GM12878 (cell line): ENCODE data around the gene STK38.

Source experiments
- EED ChIP-seq: sonication (generic); IDR thresholded peaks from 2 replicates; pipeline ENCODE4 v1.6.1; 2016; ENCODE audit warnings: antibody characterized with exemption, low read depth
- ESRRA ChIP-seq: IDR thresholded peaks from 2 replicates; pipeline ENCODE4 v1.6.1; 2012; ENCODE audit warnings: mild to moderate bottlenecking, low read length, improper control_type of control experiment
- EZH2 ChIP-seq: IDR thresholded peaks from 2 replicates; pipeline ENCODE4 v1.6.1; 2012; ENCODE audit warnings: low read depth, mild to moderate bottlenecking, control low read depth, inconsistent platforms, low read length, borderline replicate concordance; ENCODE audit not compliant: control insufficient read depth
- RFX5 ChIP-seq: IDR thresholded peaks from 2 replicates; pipeline ENCODE4 v1.6.1; 2011; ENCODE audit warnings: low read depth, low read length, improper control_type of control experiment
- TBL1XR1 ChIP-seq: IDR thresholded peaks from 2 replicates; pipeline ENCODE4 v1.6.1; 2012; ENCODE audit warnings: low read depth, low read length, improper control_type of control experiment
- ZSCAN29 ChIP-seq: fragments of 450-650 bp; IDR thresholded peaks from 2 replicates; pipeline ENCODE4 v1.6.1; 2017; ENCODE audit warnings: mild to moderate bottlenecking, moderate library complexity

DNA sequence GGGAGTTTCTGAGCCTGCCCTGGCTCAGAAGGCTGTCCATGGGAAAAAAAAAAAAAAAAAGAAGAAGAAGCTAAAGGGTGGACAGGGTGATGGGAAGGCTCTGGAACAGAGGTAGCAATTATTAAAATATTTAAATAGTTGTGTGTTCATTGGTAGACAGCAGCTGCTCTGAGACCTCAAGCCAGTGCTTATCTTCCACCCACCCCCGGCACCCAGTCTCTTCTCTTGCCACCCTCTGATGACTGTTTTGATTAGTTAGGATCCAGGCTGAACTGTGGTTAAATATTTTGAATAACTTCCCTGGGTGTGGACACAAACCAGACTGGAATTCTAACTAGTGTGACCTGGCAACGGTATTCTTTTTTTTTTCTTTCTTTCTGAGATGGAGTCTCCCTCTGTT, 30.0 kb upstream of the STK38 start:
- no peak for TF ChIP-seq EED
- no peak for TF ChIP-seq ZSCAN29
- TF ChIP-seq EZH2 = no peak
- TF ChIP-seq RFX5 = no peak
- no peak for TF ChIP-seq TBL1XR1
- TF ChIP-seq ESRRA = no peak
